Measurements from ENCODE around the gene GRIA4. TPM values are rescaled to one million over a fixed set of nuclear protein-coding genes. Genes with fewer than 3 reads are reported as not detected.
"Not testable (repeated sequence)": the region's sequence is repeated elsewhere in the genome, so short reads cannot be mapped to it uniquely, and the experiment has no call there.

The GRIA4 gene
- polyA plus RNA-seq, 1 of the 3 experiments (the other 2 are of a cell fraction), result 0.02 TPM

GRCh38 chr11:106001304-106002012, 391.6 kb downstream of the GRIA4 start:
- Histone ChIP-seq H3K27me3 (ENCODE audit: insufficient read depth) (no peaks in the 10 kb centered on the region), H3K79me2 (ENCODE audit: insufficient read depth) (peaks cover 18% of the 10 kb centered on the region; the same call in 1 of the 2 replicates), H3K9me2 (no peaks in the 10 kb centered on the region), H4K20me1 (ENCODE audit: insufficient read depth) (no peaks in the 10 kb centered on the region), H2AFZ (ENCODE audit: low read depth) (no peak overlapping the region), H3K9me3 (no peaks in the 10 kb centered on the region), H3F3A (replicated peaks; ENCODE audit: insufficient read depth) (no peaks in the 10 kb centered on the region), H3K9ac (no peak overlapping the region), H3K4me3 (ENCODE audit: low read depth in 2 of 2, low read length in 1 of 2) (no peak overlapping the region), H3K36me3 (replicated peaks in 1 of 2; ENCODE audit: control insufficient read depth in 1 of 2, insufficient read depth in 2 of 2, low read length in 1 of 2) (peaks cover 28 to 29% of the 10 kb centered on the region in 2 experiments), H3K4me1 (ENCODE audit: control insufficient read depth in 1 of 2, insufficient read depth in 2 of 2, low read depth in 1 of 2, low read length in 1 of 2) (no peaks in the 10 kb centered on the region; a peak in 1 of 4 replicates), H3K27ac (ENCODE audit: low read depth in 2 of 2, low read length in 1 of 2) (no peak overlapping the region), H3K4me2 (no peak overlapping the region)
- no peak for DNase-seq
- 97% methylated on average over 4 of the region's 4 CpGs for WGBS (ENCODE audit: low lambda C conversion rate)
- CTCF ChIA-PET, result interaction anchor here (1.4 kb wide), 1 partner anchor 10 kb away, joined by 4 read pairs; no protein-coding TSS in a partner anchor
- TF ChIP-seq NFIC (IDR thresholded peaks at IDR 0.05; ENCODE audit: borderline replicate concordance) (no peak), GABPA (IDR thresholded peaks at IDR 0.05; ENCODE audit: low read depth) (no peak), GATA2 (CRISPR knock-in tag; IDR thresholded peaks at IDR 0.05) (no peak), USF2 (IDR thresholded peaks at IDR 0.05; ENCODE audit: borderline replicate concordance, low read depth, low read length) (no peak), RFX5 (IDR thresholded peaks at IDR 0.05; ENCODE audit: low read length) (no peak), MXI1 (IDR thresholded peaks at IDR 0.05; ENCODE audit: low read depth, low read length) (no peak)
- POLR2A ChIA-PET, result no interaction called here

- H3K4me3 ChIP-seq (ENCODE audit: low read depth in 2 of 2, low read length in 1 of 2); H3K27me3 ChIP-seq (ENCODE audit: insufficient read depth); H3K27ac ChIP-seq (ENCODE audit: low read depth in 2 of 2, low read length in 1 of 2); H3K9me3 ChIP-seq; H3K4me2 ChIP-seq; H3F3A ChIP-seq (replicated peaks; ENCODE audit: insufficient read depth); DNase-seq; POLR2A ChIA-PET; H4K20me1 ChIP-seq (ENCODE audit: insufficient read depth); H3K9me2 ChIP-seq; H3K4me1 ChIP-seq (ENCODE audit: control insufficient read depth in 1 of 2, insufficient read depth in 2 of 2, low read depth in 1 of 2, low read length in 1 of 2); H2AFZ ChIP-seq (ENCODE audit: low read depth); H3K9ac ChIP-seq: not testable (repeated sequence)
- Histone ChIP-seq H3K79me2 (ENCODE audit: insufficient read depth) (peaks cover 31% of the 10 kb centered on the region; the same call in 1 of the 2 replicates), H3K36me3 (replicated peaks in 1 of 2; ENCODE audit: control insufficient read depth in 1 of 2, insufficient read depth in 2 of 2, low read length in 1 of 2) (peaks cover 41 to 42% of the 10 kb centered on the region in 2 experiments)
- 89% methylated on average over 4 of the region's 4 CpGs for WGBS (ENCODE audit: low lambda C conversion rate)
- CTCF ChIA-PET, result interaction anchor here (1.4 kb wide), 1 partner anchor 8 kb away, joined by 4 read pairs; no protein-coding TSS in a partner anchor
Measured at GRCh38 chr11:106003094-106003493, 393.2 kb downstream of the GRIA4 start.

- H4K20me1 ChIP-seq (ENCODE audit: insufficient read depth), result no peaks in the 10 kb centered on the region; the same call in 1 of the 2 replicates
- peak overlapping the region; percentile 17; the same call in 1 of the 2 replicates for H3K4me2 ChIP-seq
- no peak overlapping the region; a peak in 1 of 4 replicates for H3K27ac ChIP-seq (ENCODE audit: low read depth in 2 of 2, low read length in 1 of 2)
- CTCF ChIA-PET, result interaction anchor here (0.9 kb wide), 1 partner anchor 9 kb away, joined by 4 read pairs; no protein-coding TSS in a partner anchor
- peaks cover 4% of the 10 kb centered on the region for H3F3A ChIP-seq (replicated peaks; ENCODE audit: insufficient read depth)
- no peak overlapping the region for H2AFZ ChIP-seq (ENCODE audit: low read depth)
- no peaks in the 10 kb centered on the region for H3K9me2 ChIP-seq
- no peak for DNase-seq
- no peaks in the 10 kb centered on the region for H3K9me3 ChIP-seq
- H3K9ac ChIP-seq, result no peak overlapping the region
- WGBS (ENCODE audit: low lambda C conversion rate), result 53% methylated on average over 2 of the region's 2 CpGs
- peaks cover 46 to 50% of the 10 kb centered on the region in 2 experiments for H3K36me3 ChIP-seq (replicated peaks in 1 of 2; ENCODE audit: control insufficient read depth in 1 of 2, insufficient read depth in 2 of 2, low read length in 1 of 2)
- POLR2A ChIA-PET, result no interaction called here
- H3K79me2 ChIP-seq (ENCODE audit: insufficient read depth), result peaks cover 83% of the 10 kb centered on the region
- no peaks in the 10 kb centered on the region for H3K27me3 ChIP-seq (ENCODE audit: insufficient read depth)
- no peak overlapping the region for H3K4me3 ChIP-seq (ENCODE audit: low read depth in 2 of 2, low read length in 1 of 2)
- H3K4me1 ChIP-seq (ENCODE audit: control insufficient read depth in 1 of 2, insufficient read depth in 2 of 2, low read depth in 1 of 2, low read length in 1 of 2), result peaks cover 5 to 12% of the 10 kb centered on the region in 2 experiments; a peak in 3 of 4 replicates
- TF ChIP-seq ZBTB33 (IDR thresholded peaks at IDR 0.05; ENCODE audit: borderline replicate concordance, low read depth) (no peak), RAD21 (IDR thresholded peaks at IDR 0.05; ENCODE audit: low read length) (no peak), CTCF (IDR thresholded peaks at IDR 0.05) (no peak), JUND (IDR thresholded peaks at IDR 0.05) (no peak), NFIC (IDR thresholded peaks at IDR 0.05; ENCODE audit: borderline replicate concordance) (no peak), POLR2AphosphoS5 (IDR thresholded peaks at IDR 0.05; ENCODE audit: low read depth, low read length) (no peak)
Measured at GRCh38 chr11:106011481-106011880, 401.6 kb downstream of the GRIA4 start.

Data from SK-N-SH (cell line).